HG03432 (cell line): ENCODE measurements around the gene MROH7.

Experiments
- ATAC-seq: cut with Tn5 transposase; IDR thresholded peaks from one replicate; pipeline ENCODE4 v1.9.1; 2021; ENCODE audit warnings: mild to moderate bottlenecking, moderate library complexity; ENCODE audit not compliant: unreplicated experiment

MROH7 gene

DNA sequence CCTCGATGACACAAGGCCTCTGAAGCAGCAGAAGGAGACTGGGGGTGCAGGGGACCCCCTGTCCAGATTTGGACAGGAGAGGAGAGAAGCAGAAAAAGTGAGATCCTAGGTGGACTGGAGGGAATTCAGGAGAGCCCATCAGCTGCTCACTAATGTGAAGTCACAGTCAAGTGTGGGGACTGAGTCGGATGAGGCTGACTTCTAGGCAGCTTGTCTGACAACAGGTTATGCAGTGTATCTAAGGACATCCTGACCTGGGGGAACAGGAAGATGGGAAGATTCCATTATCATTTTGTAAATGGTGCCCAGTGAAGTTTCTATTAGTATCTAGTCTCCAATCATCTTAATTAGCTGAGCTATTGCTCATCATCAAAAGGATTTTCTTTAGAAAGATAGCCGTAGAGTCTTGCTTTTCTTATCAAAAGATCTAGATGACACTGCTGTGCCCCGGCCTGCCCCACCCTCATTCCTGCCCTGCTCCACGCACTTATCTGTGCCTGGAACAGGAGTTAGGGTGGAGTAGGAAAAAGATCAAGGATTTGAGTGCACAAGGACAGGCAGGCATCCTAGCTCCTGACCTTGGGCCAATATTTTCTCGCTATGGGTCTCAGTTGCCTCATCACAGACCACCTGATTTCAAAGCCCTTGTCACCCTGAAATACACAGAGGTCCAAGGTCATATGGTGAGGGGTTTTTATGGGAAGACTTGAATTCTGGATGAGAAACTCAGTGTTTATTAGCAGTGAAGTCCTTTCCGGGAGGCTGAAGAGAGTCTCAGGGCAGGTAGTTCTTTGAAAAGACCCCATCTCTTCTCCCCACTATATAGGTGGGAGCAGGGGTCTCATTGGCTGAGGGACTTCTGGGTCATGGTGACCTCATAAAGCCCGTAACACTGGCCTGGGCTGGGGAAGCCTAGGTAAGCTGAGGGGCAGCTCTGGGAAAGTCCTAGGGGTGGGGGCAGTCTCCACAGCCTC lies at the start of gene MROH7:
Gene MROH7 (plus strand): TSS at position 924 of the 974 bp plus-strand sequence. CDS start 11,141 bp downstream, outside the sequence.
- ATAC-seq: no peak

DNA sequence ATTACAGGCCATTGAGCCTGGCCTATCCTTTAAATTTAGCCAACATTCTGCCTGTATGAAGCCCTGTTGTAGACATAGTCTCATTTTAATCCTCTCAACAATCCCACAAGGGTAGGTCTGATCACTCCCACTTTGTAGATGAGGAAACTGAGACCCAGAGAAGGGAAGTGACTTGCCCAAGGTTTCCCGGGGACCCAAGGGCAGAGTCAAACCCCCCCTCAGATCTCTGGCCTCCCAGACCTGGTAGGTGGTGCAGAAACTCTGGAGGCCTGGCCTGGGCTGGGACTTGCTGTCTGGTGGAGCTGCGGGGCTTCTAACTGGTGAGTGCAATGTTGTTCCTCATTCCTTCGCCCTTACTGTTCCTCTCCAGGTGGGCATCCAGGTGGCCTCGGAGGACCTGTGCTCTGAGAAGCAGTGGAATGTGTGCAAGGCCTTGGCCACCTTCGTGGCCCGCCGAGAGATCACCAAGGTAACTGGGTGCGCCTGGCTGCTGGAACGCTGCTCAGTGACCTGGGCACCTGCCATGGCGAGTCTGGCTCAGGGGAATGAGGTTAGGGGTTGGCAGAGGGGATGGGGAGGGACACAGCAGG lies 47.9 kb upstream of the MROH7 start:
- ATAC-seq: no peak

GRCh38 chr1:54594463-54594862 lies 47.1 kb upstream of the MROH7 start:
- no peak for ATAC-seq

DNA sequence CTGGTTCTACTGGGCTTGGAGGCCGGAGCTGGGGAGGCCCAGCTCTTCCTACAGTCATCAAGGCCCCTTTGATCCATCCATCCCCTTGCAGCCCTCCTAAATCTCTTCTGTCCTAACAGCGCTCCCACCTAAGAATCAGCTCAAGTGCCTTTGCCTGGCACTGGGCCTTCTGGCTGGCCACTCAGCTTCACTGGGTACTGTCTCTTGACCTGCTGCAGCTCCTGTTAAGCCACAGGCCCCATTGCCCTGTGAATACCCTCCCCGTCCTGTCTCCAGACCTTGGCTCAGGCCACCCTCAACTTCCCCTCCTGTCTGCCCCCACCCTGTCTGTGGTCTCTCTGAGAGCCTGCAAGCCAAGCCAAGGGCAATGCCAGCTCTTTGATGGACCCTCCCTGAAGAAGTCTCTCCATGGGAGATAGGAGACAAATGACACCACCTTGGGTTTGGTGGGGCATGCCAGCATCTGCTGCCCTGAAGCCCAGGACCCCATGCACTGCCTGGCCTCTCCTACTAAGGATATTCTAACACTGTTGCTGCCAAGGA lies 45.6 kb upstream of the MROH7 start:
- no peak for ATAC-seq

- no peak for ATAC-seq
Measured at GRCh38 chr1:54596756-54597155, 44.8 kb upstream of the MROH7 start.

- ATAC-seq: no peak
Measured at GRCh38 chr1:54597455-54598030, 44.0 kb upstream of the MROH7 start.

- no peak for ATAC-seq
Measured at GRCh38 chr1:54599211-54599823, 42.3 kb upstream of the MROH7 start.

GRCh38 chr1:54600947-54601721 lies 40.5 kb upstream of the MROH7 start:
- ATAC-seq: no peak

- ATAC-seq: no peak
Measured at GRCh38 chr1:54601730-54602129, 39.9 kb upstream of the MROH7 start.

DNA sequence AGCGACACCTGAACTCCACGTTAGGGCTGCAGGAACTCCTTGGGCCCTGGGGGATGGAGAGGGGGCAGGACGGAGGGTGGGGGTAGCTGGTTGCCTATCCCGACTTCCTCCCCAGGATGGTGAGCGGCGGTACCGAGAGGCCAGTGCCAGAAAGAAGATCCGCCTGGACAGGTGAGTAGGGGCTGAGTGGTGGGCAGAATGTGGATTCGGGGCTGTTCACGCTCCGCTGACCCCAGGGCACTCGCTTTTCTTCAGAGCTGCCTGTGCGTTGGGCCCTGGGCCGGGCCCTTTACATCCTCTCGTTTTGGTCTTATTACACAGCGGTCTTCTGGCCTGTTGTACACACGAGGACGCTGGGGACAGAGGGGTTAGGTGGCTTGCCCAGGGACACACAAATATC lies 39.0 kb upstream of the MROH7 start:
- ATAC-seq: no peak

DNA sequence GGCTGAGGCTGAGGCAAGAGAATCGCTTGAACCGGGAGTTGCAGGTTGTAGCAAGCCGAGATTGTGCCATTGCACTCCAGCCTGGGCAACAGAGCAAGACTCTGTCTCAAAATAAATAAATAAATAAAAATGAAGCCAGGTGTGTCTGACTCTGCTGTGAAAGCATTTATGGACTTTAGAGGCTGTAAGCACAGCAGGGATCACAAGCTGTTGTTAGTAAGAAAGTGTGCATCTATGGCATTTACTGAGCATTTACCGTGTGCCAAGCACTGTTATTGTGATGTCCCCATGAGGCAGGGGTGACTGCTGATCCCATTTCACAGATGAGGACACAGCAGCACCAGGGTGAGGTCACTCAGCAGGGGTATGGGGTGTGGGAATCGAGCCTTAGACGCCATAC lies 38.3 kb upstream of the MROH7 start:
- ATAC-seq: no peak

DNA sequence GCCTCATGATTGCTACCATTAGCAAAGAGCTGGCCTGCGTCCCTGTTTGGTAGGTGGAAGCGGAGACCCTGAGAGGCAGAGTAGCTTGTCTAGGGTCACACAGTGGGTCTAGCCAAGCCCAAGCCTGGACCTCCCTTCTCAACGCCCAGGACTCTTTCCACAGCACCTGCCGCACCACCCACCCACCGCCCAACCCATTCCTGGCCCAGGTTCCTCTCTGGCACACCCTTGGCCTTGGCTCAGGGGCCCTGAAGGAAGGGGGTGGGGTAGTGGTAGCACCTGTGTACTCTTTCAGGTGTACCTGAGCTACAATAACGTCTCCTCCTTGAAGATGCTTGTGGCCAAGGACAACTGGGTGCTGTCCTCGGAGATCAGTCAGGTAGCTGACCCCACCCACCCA lies 37.5 kb upstream of the MROH7 start:
- ATAC-seq: no peak

DNA sequence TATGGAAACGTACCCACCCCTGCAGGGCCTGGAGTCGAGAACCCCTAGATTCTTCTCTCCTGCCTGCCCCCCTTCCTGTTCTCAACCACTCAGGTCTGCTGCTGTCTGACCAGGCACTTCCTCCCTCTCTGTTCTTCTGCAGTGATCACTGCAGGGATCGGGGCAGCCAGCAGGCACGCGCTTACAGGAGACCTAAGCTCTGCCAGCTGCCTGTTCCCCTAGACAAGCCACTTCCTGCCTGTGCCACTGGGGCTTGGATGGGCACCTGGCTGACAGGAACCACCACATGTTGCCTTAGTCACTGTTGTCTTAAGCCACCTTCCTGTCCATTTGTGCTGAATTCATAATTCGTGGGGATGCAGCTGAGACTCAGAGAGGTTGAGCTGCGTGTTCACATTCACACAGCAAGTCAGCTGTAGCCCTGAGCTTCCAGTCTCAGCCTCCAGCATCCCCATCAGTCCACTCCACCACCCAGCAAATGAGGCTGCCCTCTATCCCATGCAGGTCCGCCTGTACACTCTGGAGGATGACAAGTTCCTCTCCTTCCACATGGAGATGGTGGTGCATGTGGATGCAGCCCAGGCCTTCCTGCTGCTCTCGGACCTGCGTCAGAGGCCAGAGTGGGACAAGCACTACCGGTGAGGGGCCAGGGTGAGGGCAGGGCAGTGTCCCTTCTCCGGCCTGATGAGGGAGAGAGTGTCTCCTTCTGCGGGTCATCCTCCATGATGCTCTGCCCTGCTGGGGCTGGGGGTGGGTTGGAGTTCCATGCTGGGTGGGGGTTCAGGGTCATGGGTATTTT lies 36.8 kb upstream of the MROH7 start:
- ATAC-seq: peak; percentile 67

DNA sequence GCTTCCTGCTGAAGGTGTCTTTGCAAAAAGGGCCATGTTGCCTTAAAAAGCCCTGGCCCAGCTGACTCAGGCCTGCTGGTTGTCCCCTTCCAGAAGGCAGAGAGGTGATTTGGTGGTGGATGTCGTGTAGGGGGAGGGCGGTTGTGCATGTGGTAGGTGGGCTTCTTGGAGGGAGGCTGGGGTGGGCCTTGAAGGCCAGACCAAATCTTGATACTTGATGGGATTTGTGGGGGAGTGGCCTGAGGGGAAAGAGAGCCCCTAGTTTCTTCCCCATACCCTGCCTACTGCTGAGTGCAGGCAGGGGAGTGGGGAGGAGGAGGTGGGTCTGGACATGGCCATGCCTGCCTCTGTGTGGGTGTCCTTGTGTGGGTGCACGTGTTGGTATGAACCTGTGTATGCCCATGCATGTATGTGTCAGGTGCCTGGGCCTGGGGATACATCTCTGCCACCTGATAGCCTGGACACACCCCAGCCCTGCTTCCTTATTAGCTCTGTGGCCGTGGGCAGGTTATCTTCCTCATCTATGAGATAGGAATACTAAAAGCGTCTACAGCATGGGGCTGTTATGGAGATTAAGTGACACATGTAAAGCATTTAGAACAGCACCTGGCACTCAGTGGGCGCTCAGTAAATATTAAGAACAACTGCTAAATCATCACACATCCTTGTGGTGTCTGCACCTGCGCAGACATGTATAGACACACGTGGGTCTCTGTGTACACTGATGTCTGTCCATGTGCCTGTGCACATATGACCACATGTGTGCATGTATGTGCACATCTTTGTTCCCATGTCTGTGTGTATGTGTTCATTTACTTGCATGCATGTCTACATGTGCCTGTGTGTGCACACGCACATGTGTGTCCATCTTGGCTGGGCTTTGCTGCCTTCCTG lies 35.2 kb upstream of the MROH7 start:
- no peak for ATAC-seq

DNA sequence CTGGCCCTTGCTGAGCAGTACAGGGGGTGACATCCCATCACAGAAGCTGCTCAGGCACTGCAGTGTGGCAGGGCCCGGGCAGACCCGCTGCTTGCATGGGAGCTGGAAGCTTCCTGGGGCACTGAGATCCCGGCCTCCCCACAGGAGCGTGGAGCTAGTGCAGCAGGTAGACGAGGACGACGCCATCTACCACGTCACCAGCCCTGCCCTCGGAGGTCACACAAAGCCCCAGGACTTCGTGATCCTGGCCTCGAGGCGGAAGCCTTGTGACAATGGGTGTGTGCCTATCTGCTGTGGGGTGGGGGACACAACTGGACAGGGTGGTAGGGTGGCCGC lies 34.6 kb upstream of the MROH7 start:
- ATAC-seq: no peak

DNA sequence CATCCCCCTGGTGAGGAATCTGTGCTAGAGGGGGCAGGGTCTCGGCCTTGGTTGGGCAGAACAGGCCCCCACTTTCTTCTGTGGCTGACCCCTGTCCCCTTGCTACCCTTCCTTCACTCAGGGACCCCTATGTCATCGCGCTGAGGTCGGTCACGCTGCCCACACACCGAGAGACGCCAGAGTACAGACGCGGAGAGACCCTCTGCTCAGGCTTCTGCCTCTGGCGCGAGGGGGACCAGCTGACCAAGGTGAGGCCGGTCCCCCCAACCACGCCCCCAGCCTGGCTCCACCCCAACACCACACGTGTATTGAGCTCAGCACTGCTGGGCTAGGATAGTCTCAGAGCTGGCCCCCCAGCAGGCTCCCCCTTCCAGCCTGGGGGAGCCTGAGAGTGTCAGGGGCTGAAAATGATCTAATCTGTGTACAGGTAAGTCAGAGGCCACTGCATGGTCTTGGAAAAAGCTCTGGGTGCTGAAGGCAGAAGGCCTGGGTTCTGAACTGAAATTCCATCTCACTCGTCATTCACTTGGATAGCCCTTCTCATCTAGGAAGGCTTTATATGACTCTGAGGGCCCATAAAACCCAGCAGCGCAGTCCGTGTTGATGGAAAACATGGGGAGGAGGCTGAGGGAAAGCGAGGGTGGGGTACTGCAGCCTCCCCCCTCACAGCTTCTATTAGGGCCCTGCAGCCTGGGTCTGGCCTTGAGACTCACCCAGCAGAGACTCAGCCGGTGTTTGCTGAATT lies 33.6 kb upstream of the MROH7 start:
- no peak for ATAC-seq

- no peak for ATAC-seq
Measured at GRCh38 chr1:54608566-54609230, 32.9 kb upstream of the MROH7 start.
